NCI-H524 treated with DMSO at 0.1 percent for 48 hours (cell line): ENCODE data around the gene MLLT6.

Source experiments
- DNase-seq: peaks from one replicate; lab custom pipeline; 2025; lab: John Stamatoyannopoulos, UW

Gene MLLT6

GRCh38 chr17:38768417-38768816 lies 63.3 kb downstream of the MLLT6 start:
- DNase-seq: no peak

- no peak for DNase-seq
These were observed 68.2 kb downstream of the MLLT6 start for GRCh38 chr17:38773258-38773657.

GRCh38 chr17:38777641-38778250 lies 72.7 kb downstream of the MLLT6 start:
- DNase-seq: no peak
